GM20431 (cell line): ENCODE measurements around the gene NEK10.

ENCODE experiments used
- in situ Hi-C: fragments of 300-500 bp; cut with MseI, MboI; formaldehyde crosslinking; loops from one replicate; pipeline ENCODE4 v1.15.0; 2020; ENCODE audit warnings: low sequenced_read_pairs; ENCODE audit not compliant: unreplicated experiment

The NEK10 gene

GRCh38 chr3:27194861-27195483 is 174.2 kb downstream of the NEK10 start:
- in situ Hi-C loops = no loop called here

GRCh38 chr3:27193056-27193455 is 176.1 kb downstream of the NEK10 start:
- in situ Hi-C loops = no loop called here

- in situ Hi-C loops = no loop called here
Measured at GRCh38 chr3:27186013-27186412, 183.2 kb downstream of the NEK10 start.

GRCh38 chr3:27185231-27185989 is 183.8 kb downstream of the NEK10 start:
- in situ Hi-C loops = no loop called here

GRCh38 chr3:27184261-27184660 is 184.9 kb downstream of the NEK10 start:
- in situ Hi-C loops = no loop called here

GRCh38 chr3:27176256-27176655 is 192.9 kb downstream of the NEK10 start:
- in situ Hi-C loops = no loop called here

- in situ Hi-C loops = no loop called here
Measured at GRCh38 chr3:27174530-27174929, 194.7 kb downstream of the NEK10 start.

GRCh38 chr3:27171113-27171512 is 198.1 kb downstream of the NEK10 start:
- in situ Hi-C loops = no loop called here

GRCh38 chr3:27166888-27167287 is 202.3 kb downstream of the NEK10 start:
- in situ Hi-C loops = no loop called here

GRCh38 chr3:27165321-27165721 is 203.9 kb downstream of the NEK10 start:
- in situ Hi-C loops = no loop called here

GRCh38 chr3:27160779-27161287 is 208.3 kb downstream of the NEK10 start:
- in situ Hi-C loops = no loop called here

GRCh38 chr3:27160146-27160545 is 209.0 kb downstream of the NEK10 start:
- in situ Hi-C loops = no loop called here

GRCh38 chr3:27147215-27147614 is 222.0 kb downstream of the NEK10 start:
- in situ Hi-C loops = no loop called here

GRCh38 chr3:27146786-27147185 is 222.4 kb downstream of the NEK10 start:
- in situ Hi-C loops = no loop called here

- in situ Hi-C loops = no loop called here
Measured at GRCh38 chr3:27145719-27146118, 223.5 kb downstream of the NEK10 start.

GRCh38 chr3:27141668-27142067 is 227.5 kb downstream of the NEK10 start:
- in situ Hi-C loops = no loop called here

- in situ Hi-C loops = no loop called here
Measured at GRCh38 chr3:27138562-27138961, 230.6 kb downstream of the NEK10 start.

- in situ Hi-C loops = no loop called here
Measured at GRCh38 chr3:27138005-27138404, 231.2 kb downstream of the NEK10 start.

GRCh38 chr3:27134171-27134796 is 234.9 kb downstream of the NEK10 start:
- in situ Hi-C loops = no loop called here

- in situ Hi-C loops = no loop called here
Measured at GRCh38 chr3:27133060-27133459, 236.1 kb downstream of the NEK10 start.

GRCh38 chr3:27130796-27131195 is 238.4 kb downstream of the NEK10 start:
- in situ Hi-C loops = no loop called here
